Fibroblast of gingiva (primary cell): ENCODE measurements around the gene CAB39.

ENCODE experiments used
- DNase-seq: peaks from one replicate; pipeline ENCODE4 v3.0.0-alpha.2; 2011; ENCODE audit warnings: low read depth

The CAB39 gene

GRCh38 chr2:230785346-230785745, 72.7 kb downstream of the CAB39 start:
- no peak for DNase-seq

- no peak for DNase-seq
These were observed 74.5 kb downstream of the CAB39 start for GRCh38 chr2:230787101-230787500.

- no peak for DNase-seq
These were observed 76.0 kb downstream of the CAB39 start for GRCh38 chr2:230788554-230789175.

- peak; percentile 43 for DNase-seq
These were observed 78.3 kb downstream of the CAB39 start for GRCh38 chr2:230790981-230791380.

- peak; percentile 97 for DNase-seq
These were observed 81.1 kb downstream of the CAB39 start for GRCh38 chr2:230793572-230794359.

- DNase-seq: no peak
These were observed 81.9 kb downstream of the CAB39 start for GRCh38 chr2:230794497-230794896.

- peak; percentile 94 for DNase-seq
These were observed 83.2 kb downstream of the CAB39 start for GRCh38 chr2:230795856-230796255.

GRCh38 chr2:230796280-230796862, 83.7 kb downstream of the CAB39 start:
- peak; percentile 41 for DNase-seq

- no peak for DNase-seq
These were observed 85.2 kb downstream of the CAB39 start for GRCh38 chr2:230797515-230798495.

GRCh38 chr2:230798769-230799399, 86.2 kb downstream of the CAB39 start:
- peak; percentile 31 for DNase-seq

GRCh38 chr2:230805353-230806017, 92.8 kb downstream of the CAB39 start:
- DNase-seq: no peak

GRCh38 chr2:230807729-230808128, 95.1 kb downstream of the CAB39 start:
- no peak for DNase-seq

- no peak for DNase-seq
These were observed 96.4 kb downstream of the CAB39 start for GRCh38 chr2:230809015-230809414.

GRCh38 chr2:230809677-230810251, 97.1 kb downstream of the CAB39 start:
- no peak for DNase-seq

GRCh38 chr2:230811508-230811907, 98.9 kb downstream of the CAB39 start:
- no peak for DNase-seq

- peak; percentile 21 for DNase-seq
These were observed 99.4 kb downstream of the CAB39 start for GRCh38 chr2:230812033-230812432.

GRCh38 chr2:230814616-230815015, 102.0 kb downstream of the CAB39 start:
- DNase-seq: no peak

GRCh38 chr2:230815088-230815487, 102.4 kb downstream of the CAB39 start:
- no peak for DNase-seq

GRCh38 chr2:230816735-230817134, 104.1 kb downstream of the CAB39 start:
- no peak for DNase-seq

- DNase-seq: no peak
These were observed 106.8 kb downstream of the CAB39 start for GRCh38 chr2:230819433-230819832.
